IMR-90 (cell line): ENCODE measurements around the gene ESR1. TPM values are rescaled to one million over a fixed set of nuclear protein-coding genes. Genes with fewer than 3 reads are reported as not detected.
A peak's percentile ranks its signal among the peaks of the same experiment; 100 is the strongest.

Experiments used
- ATAC-seq: fragments of 200-7000 bp; cut with Tn5 transposase; 2 replicates; pipeline ENCODE4 v1.9.1; 2020; ENCODE audit warnings: low read depth, mild to moderate bottlenecking, moderate library complexity
- BruUV-seq: library from RNA; stranded (reverse); fragments of 400-500 nt; replicated peaks from 2 replicates; lab custom pipeline; 2021; lab: Mats Ljungman, UMichigan
- CTCF ChIA-PET: fragments of 300-600 bp; formaldehyde crosslinking; extraction: SDS; loops from one replicate; lab custom pipeline; 2021; ENCODE audit warnings: antibody characterized with exemption; lab: Yijun Ruan, JAX
- POLR2A ChIA-PET: fragments of 300-600 bp; sonication (Branson Sonifier 250); formaldehyde crosslinking; loops from one replicate; lab custom pipeline; 2022; ENCODE audit warnings: antibody characterized with exemption; ENCODE audit not compliant: unreplicated experiment; lab: Charles Lee
- DNase-seq: peaks from one replicate; pipeline ENCODE4 v3.0.0; 2013
- H2AFZ ChIP-seq: replicated peaks from 2 replicates; pipeline ENCODE3; 2013; ENCODE audit warnings: low read length, mild to moderate bottlenecking; ENCODE audit not compliant: poor library complexity
- H2AK5ac ChIP-seq: 2 replicates; pipeline ENCODE4 v1.6.1; 2013; ENCODE audit warnings: low read depth, low read length, inconsistent platforms
- H2AK9ac ChIP-seq: replicated peaks from 2 replicates; pipeline ENCODE3; 2013; ENCODE audit warnings: mild to moderate bottlenecking, low read depth, low read length, moderate library complexity; ENCODE audit not compliant: poor library complexity
- H2BK120ac ChIP-seq: 2 replicates; pipeline ENCODE4 v1.6.1; 2013; ENCODE audit warnings: low read depth, low read length, inconsistent platforms
- H2BK15ac ChIP-seq: 3 replicates; pipeline ENCODE4 v1.6.1; 2013; ENCODE audit warnings: low read depth, low read length, inconsistent platforms
- H2BK20ac ChIP-seq: 2 replicates; pipeline ENCODE4 v1.6.1; 2013; ENCODE audit warnings: low read depth, mild to moderate bottlenecking, inconsistent platforms, low read length, moderate library complexity
- H2BK5ac ChIP-seq: 2 replicates; pipeline ENCODE4 v1.6.1; 2013; ENCODE audit warnings: mild to moderate bottlenecking, low read depth, low read length, inconsistent platforms; ENCODE audit not compliant: poor library complexity, severe bottlenecking
- H3K14ac ChIP-seq: replicated peaks from 2 replicates; pipeline ENCODE4 v1.6.1; 2013; ENCODE audit warnings: low read depth, low read length, inconsistent platforms
- H3K18ac ChIP-seq: 2 replicates; pipeline ENCODE4 v1.6.1; 2013; ENCODE audit warnings: low read depth, low read length, control low read depth
- H3K23ac ChIP-seq: 2 replicates; pipeline ENCODE4 v1.6.1; 2013; ENCODE audit warnings: low read depth, low read length, inconsistent platforms
- H3K27ac ChIP-seq: 2 replicates; pipeline ENCODE4 v1.5.1; 2013; ENCODE audit warnings: mild to moderate bottlenecking, control low read depth, low read length; ENCODE audit not compliant: insufficient read depth
- H3K27me3 ChIP-seq: 2 replicates; pipeline ENCODE4 v1.6.1; 2013; ENCODE audit warnings: low read length; ENCODE audit not compliant: control insufficient read depth, insufficient read depth
- H3K36me3 ChIP-seq: 2 replicates; pipeline ENCODE4 v1.6.1; 2013; ENCODE audit warnings: low read length, mixed read lengths; ENCODE audit not compliant: control insufficient read depth, insufficient read depth
- H3K4ac ChIP-seq: 2 replicates; pipeline ENCODE4 v1.6.1; 2013; ENCODE audit warnings: low read depth, low read length, inconsistent platforms
- H3K4me1 ChIP-seq: 2 replicates; pipeline ENCODE4 v1.6.1; 2013; ENCODE audit warnings: low read length, mixed read lengths; ENCODE audit not compliant: control insufficient read depth, insufficient read depth
- H3K4me2 ChIP-seq: 2 replicates; pipeline ENCODE4 v1.6.1; 2013; ENCODE audit warnings: low read depth, mild to moderate bottlenecking, control low read depth, low read length, moderate library complexity
- H3K4me3 ChIP-seq: 2 replicates; pipeline ENCODE4 v1.5.1; 2013; ENCODE audit warnings: low read depth, mild to moderate bottlenecking, control low read depth, low read length, moderate library complexity; ENCODE audit not compliant: insufficient read depth
- H3K56ac ChIP-seq: 2 replicates; pipeline ENCODE4 v1.6.1; 2013; ENCODE audit warnings: low read length, inconsistent platforms; ENCODE audit not compliant: insufficient read depth; ENCODE audit errors: extremely low read depth
- H3K79me1 ChIP-seq, 2 experiments: 2 replicates each; pipeline ENCODE4 v1.6.1; 2013; ENCODE audit warnings: low read length in 2 of 2, inconsistent platforms in 1 of 2, low read depth in 1 of 2
- H3K9ac ChIP-seq: 2 replicates; pipeline ENCODE4 v1.6.1; 2013; ENCODE audit warnings: low read depth, low read length, control low read depth
- H3K9me1 ChIP-seq: 2 replicates; pipeline ENCODE4 v1.6.1; 2013; ENCODE audit warnings: low read length, inconsistent platforms; ENCODE audit not compliant: insufficient read depth
- H3K9me3 ChIP-seq: 2 replicates; pipeline ENCODE4 v1.6.1; 2013; ENCODE audit warnings: low read length; ENCODE audit not compliant: control insufficient read depth, insufficient read depth
- H4K20me1 ChIP-seq: 2 replicates; pipeline ENCODE4 v1.6.1; 2013; ENCODE audit warnings: low read length, inconsistent platforms; ENCODE audit not compliant: insufficient read depth
- H4K5ac ChIP-seq: 2 replicates; pipeline ENCODE4 v1.6.1; 2013; ENCODE audit warnings: mild to moderate bottlenecking, low read depth, low read length, control low read depth
- H4K8ac ChIP-seq, 2 experiments: 2 replicates each; pipeline ENCODE4 v1.6.1; 2013; ENCODE audit warnings: low read depth in 2 of 2, low read length in 2 of 2, control low read depth in 1 of 2, inconsistent platforms in 1 of 2
- H4K91ac ChIP-seq: 2 replicates; pipeline ENCODE4 v1.6.1; 2013; ENCODE audit warnings: low read depth, low read length, inconsistent platforms; ENCODE audit not compliant: insufficient read depth
- CEBPB ChIP-seq: IDR thresholded peaks from 2 replicates; pipeline ENCODE4 v1.6.1; 2012; ENCODE audit warnings: low read depth, low read length, improper control_type of control experiment
- CTCF ChIP-seq: conservative IDR thresholded peaks from 2 replicates; pipeline ENCODE4 v1.5.1; 2012; ENCODE audit warnings: mild to moderate bottlenecking, low read depth, low read length, improper control_type of control experiment
- ELK1 ChIP-seq: fragments of 150-350 bp; IDR thresholded peaks from 2 replicates; pipeline ENCODE4 v1.6.1; 2016; ENCODE audit warnings: low read depth, mild to moderate bottlenecking, low read length, moderate library complexity, borderline replicate concordance
- FOS ChIP-seq: fragments of 150-350 bp; IDR thresholded peaks from 2 replicates; pipeline ENCODE4 v1.6.1; 2016; ENCODE audit warnings: low read depth, low read length
- POLR2A ChIP-seq: IDR thresholded peaks from 2 replicates; pipeline ENCODE4 v1.6.1; 2012; ENCODE audit warnings: mild to moderate bottlenecking, low read depth, low read length
- RCOR1 ChIP-seq: IDR thresholded peaks from 2 replicates; pipeline ENCODE4 v1.6.1; 2012; ENCODE audit warnings: mild to moderate bottlenecking, low read length, improper control_type of control experiment; ENCODE audit not compliant: insufficient replicate concordance
- WGBS, 2 experiments: methylation state at CpG; one replicate each; pipeline versions ENCODE4 v1.1.5 to v1.1.7; 2013; ENCODE audit warnings: missing lambda C conversion rate in 2 of 2; ENCODE audit not compliant: insufficient read length in 1 of 2; ENCODE audit errors: extremely low coverage in 2 of 2; 5-methylcytosine and 5-hydroxymethylcytosine counted together
- dilution Hi-C: fragments of 300-500 bp; cut with HindIII; formaldehyde crosslinking; loops from one replicate; pipeline ENCODE4 v1.14.3; 2018; ENCODE audit warnings: low sequenced_read_pairs; ENCODE audit not compliant: unreplicated experiment
- in situ Hi-C: fragments of 300-500 bp; cut with MboI; formaldehyde crosslinking; loops from 3 replicates; pipeline ENCODE4 v1.14.3; 2019; ENCODE audit warnings: low sequenced_read_pairs, inconsistent platforms, mixed read lengths
- intact Hi-C: fragments of 100-400 bp; cut with micrococcal nuclease; formaldehyde crosslinking; loops from 2 replicates; pipeline ENCODE4 v1.10.0; 2022
- polyA plus RNA-seq, 3 experiments: library from polyadenylated mRNA; depleted of rRNA; stranded (reverse); fragments of >200 nt; gene quantifications; 2 replicates each; pipeline ENCODE4 v1.2.3, GENCODE V29; 2012; ENCODE audit warnings: low replicate concordance in 1 of 3
- total RNA-seq: library from RNA; depleted of rRNA; stranded (reverse); fragments of >200 nt; gene quantifications from 2 replicates; pipeline ENCODE4 v1.2.3, GENCODE V29; 2012

ESR1 gene
- total and polyA plus RNA-seq, 2 of the 4 experiments (the other 2 are of a cell fraction): not detected

- peak; percentile 13 for TF ChIP-seq RCOR1
Observed at GRCh38 chr6:152094992-152095592, 287.6 kb downstream of the ESR1 start (continued).

- H2BK120ac ChIP-seq: peak overlapping the region; percentile 91
- peaks cover 3% of the 10 kb centered on the region for H3K9me3 ChIP-seq
- no peaks in the 10 kb centered on the region for H3K79me1 ChIP-seq
- H3K27ac ChIP-seq: peak overlapping the region; percentile 98; the same call in 1 of the 2 replicates
- H2AFZ ChIP-seq: no peak overlapping the region
- H3K23ac ChIP-seq: no peak overlapping the region
- H3K4me3 ChIP-seq: no peak overlapping the region
- H3K56ac ChIP-seq: 0 out of 2 replicates have a peak overlapping the region, but pooled peaks have one; percentile 7
- H3K27me3 ChIP-seq: no peaks in the 10 kb centered on the region
- TF ChIP-seq POLR2A (no peak), CEBPB (peak; percentile 96), CTCF (peak; percentile 27; the same call in 1 of the 2 replicates), FOS (peak; percentile 90), ELK1 (no peak)
- no peaks in the 10 kb centered on the region for H3K36me3 ChIP-seq
- DNase-seq (peak; percentile 94), ATAC-seq (peak; percentile 53)
- no TSS peak for BruUV-seq
- ChIA-PET CTCF (interaction anchor here (0.7 to 1.9 kb wide), 5 partner anchors 13 to 172 kb away, joined by 3 to 11 read pairs (median 3); no protein-coding TSS in a partner anchor), POLR2A (no interaction called here)
- H4K8ac ChIP-seq: peak overlapping the region; percentile 49 to 78; a peak in 2 of 4 replicates
- dilution Hi-C loops (no loop called here), in situ Hi-C loops (no loop called here), intact Hi-C loops (loop anchor here (2.0 to 5.0 kb wide), 3 partner anchors 28 to 705 kb away; partner anchors contain the start of genes RMND1 and ZBTB2)
- H3K4ac ChIP-seq: peak overlapping the region; percentile 84; the same call in 1 of the 2 replicates
- no peak overlapping the region; the same call in 1 of the 2 replicates for H2BK20ac ChIP-seq
- H2BK5ac ChIP-seq: peak overlapping the region; percentile 90
- H2AK5ac ChIP-seq: no peak overlapping the region
- H2AK9ac ChIP-seq: no peak overlapping the region
- peaks cover 18% of the 10 kb centered on the region for H3K9me1 ChIP-seq
- H2BK15ac ChIP-seq: no peak overlapping the region
- H3K9ac ChIP-seq: peak overlapping the region; percentile 15; the same call in 1 of the 2 replicates
- peak overlapping the region; percentile 93 for H3K18ac ChIP-seq
- H3K4me1 ChIP-seq: peaks cover 30% of the 10 kb centered on the region
- peak overlapping the region; percentile 52; the same call in 1 of the 2 replicates for H4K5ac ChIP-seq
- H4K91ac ChIP-seq: no peak overlapping the region; the same call in none of the 2 replicates
- 0 out of 2 replicates have a peak overlapping the region, but pooled peaks have one; percentile 44 for H3K14ac ChIP-seq
- peak overlapping the region; percentile 69 for H3K4me2 ChIP-seq
- no CpG with 5 or more reads among the region's 5 CpGs for WGBS, 2 experiments
- H4K20me1 ChIP-seq: no peaks in the 10 kb centered on the region
Observed at GRCh38 chr6:152096863-152097496, 289.5 kb downstream of the ESR1 start.
